ENCODE data around the gene BSND.

DNA sequence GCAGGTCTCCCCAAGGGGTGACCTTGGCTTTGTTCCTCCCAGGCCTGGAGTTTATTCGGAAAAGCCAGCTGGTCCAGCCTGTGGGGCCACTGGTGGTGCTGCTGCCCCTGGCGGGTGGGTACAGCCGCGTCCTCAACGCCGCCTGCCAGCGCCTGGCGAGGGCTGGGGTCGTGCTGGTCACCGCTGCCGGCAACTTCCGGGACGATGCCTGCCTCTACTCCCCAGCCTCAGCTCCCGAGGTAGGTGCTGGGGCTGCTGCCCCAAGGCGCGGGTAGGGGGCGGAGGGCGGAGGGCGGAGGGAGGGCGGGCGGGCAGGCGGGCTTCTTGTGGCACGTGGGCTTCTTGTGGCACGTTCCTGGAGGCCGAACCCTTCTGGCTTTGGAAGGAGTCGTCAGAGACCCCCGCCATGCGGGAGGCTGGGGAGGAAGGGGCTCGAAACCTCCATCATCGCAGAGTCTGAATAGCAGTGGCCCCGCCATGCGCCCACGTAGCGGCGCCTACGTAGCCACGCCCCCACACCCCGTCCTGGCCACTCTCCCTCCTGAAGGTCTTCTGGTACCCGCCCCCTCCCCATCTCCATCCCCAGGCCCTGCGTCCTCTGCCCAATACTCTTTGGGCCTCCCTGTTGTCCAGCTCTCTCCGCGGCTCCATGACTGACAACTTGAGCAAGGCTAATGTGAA, 57.4 kb downstream of the BSND start:
- TF ChIP-seq, protein P1, sequence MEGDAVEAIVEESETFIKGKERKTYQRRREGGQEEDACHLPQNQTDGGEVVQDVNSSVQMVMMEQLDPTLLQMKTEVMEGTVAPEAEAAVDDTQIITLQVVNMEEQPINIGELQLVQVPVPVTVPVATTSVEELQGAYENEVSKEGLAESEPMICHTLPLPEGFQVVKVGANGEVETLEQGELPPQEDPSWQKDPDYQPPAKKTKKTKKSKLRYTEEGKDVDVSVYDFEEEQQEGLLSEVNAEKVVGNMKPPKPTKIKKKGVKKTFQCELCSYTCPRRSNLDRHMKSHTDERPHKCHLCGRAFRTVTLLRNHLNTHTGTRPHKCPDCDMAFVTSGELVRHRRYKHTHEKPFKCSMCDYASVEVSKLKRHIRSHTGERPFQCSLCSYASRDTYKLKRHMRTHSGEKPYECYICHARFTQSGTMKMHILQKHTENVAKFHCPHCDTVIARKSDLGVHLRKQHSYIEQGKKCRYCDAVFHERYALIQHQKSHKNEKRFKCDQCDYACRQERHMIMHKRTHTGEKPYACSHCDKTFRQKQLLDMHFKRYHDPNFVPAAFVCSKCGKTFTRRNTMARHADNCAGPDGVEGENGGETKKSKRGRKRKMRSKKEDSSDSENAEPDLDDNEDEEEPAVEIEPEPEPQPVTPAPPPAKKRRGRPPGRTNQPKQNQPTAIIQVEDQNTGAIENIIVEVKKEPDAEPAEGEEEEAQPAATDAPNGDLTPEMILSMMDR (IDR thresholded peaks at IDR 0.05; ENCODE audit: low read length), result no peak
- no peak for TF ChIP-seq EZH2 (IDR thresholded peaks at IDR 0.05; ENCODE audit: borderline replicate concordance, low read length)
